Activated gamma-delta T cell treated with anti-CD3 and anti-CD28 coated beads, Interleukin-2, amount 50 U/mL, for 16 hours (primary cell): ENCODE data around the gene ZCWPW2.

ENCODE experiments used
- DNase-seq: peaks from one replicate; pipeline ENCODE4 v3.0.0-alpha.2; 2020; ENCODE audit warnings: low read depth

ZCWPW2 gene

DNA sequence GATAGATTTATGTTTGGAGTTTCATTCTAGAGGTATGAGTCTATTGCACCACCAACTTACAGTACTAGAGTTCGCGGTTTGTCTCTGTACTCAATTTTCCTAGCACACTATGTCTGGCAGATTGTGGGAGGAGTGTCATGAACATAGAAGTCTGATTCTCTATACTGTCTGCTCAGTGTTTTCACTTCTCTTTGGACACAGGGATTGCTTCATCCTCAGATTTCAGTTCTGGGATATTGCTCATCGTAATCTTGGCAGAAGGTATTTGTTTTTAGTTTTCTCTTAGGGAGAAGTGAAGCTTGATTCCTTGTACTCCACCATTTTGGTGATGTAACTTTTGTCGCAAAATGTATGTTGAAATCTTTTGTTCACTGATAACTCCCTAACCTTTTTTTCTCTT is 27.9 kb downstream of the ZCWPW2 start:
- DNase-seq = no peak

DNA sequence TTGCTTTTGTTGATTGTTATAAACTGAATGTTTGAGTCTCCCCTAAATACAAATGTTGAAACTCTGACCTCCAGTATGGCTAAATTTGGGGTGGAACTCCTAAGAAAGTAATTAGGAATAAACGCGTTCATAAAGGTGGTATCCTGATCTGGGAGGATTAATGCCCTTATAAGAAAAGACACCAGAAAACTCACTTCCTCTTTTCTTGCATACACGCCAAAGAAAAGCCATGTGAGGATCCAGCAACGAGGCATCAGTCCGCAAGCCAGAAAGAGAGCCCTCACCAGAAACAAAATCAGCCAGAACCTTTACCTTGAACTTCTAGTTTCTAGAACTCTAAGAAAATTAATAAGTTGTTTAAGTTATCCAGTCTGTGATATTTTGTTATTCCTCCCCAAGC is 37.5 kb downstream of the ZCWPW2 start:
- no peak for DNase-seq

DNA sequence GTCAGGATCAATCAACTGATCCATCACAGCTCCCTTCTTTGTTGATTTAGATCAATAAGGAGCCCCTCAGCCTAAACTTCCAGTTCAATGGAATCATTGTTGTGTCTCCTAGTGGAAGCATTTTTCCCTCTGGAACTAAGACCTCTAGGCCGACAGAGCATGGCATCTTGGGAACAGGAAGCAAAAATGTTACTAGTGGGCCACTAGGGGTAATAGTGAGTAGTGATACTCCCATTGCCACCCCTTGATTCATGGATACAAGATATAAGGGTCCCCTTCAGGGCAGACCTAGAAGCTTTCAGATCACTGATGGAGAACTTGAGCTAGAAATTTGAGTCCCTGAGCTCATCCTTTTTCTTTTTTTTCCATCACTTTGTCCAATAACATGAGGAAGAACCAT is 40.5 kb downstream of the ZCWPW2 start:
- DNase-seq = no peak

DNA sequence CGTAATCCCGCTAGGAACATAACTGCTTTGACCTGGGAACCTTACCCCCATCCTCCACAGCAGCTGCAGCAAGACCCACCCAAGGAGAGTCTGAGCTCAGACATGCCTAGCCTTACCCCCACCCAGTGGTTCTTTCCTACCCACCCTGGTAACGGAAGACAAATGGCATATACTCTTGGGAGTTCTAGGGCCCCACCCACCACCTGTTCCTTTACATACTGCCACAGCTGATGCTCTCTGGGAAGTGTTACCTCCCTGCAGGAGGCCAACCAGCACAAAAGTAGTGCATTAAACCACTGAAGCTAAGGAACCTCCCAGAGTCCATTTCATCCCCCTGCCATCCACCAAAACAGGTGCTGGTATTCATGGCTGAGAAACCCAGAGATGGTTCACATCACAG is 50.7 kb downstream of the ZCWPW2 start:
- DNase-seq = no peak

DNA sequence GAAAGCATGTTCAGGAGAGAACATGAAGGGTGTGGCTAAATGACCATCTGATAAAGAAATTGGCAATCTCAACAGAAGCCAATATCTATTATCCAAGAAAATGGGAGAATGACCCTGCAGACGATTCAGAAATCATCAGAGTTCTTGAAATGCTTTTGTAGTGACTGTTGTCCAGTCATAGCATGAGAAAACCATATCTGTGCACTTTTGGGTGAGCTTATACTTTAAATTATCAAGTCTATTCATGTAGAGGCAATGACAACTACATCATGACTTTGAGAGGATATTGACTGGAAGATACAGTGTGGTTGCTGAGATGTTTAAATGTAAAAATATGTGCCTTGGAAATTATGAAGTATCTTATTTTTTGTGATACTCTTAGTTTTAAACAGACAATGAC is 57.7 kb downstream of the ZCWPW2 start:
- DNase-seq = no peak

DNA sequence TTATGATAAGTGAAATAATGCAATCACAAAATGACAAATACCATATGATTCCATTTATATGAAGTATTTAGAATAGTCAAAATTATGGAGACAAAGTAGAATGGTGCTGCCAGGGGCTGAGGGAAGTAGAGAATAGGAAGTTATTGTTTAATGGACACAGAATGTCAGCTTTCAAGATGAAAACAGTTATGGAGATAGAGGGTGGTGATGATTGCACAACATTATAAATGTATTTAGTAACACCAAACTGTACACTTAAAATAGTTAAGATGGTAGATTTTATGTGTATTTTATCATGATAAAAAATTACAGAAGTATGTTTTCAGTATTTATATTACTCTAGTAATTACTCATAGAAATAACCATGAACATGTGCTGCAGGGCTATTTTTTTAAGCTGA is 100.9 kb downstream of the ZCWPW2 start:
- DNase-seq = no peak

DNA sequence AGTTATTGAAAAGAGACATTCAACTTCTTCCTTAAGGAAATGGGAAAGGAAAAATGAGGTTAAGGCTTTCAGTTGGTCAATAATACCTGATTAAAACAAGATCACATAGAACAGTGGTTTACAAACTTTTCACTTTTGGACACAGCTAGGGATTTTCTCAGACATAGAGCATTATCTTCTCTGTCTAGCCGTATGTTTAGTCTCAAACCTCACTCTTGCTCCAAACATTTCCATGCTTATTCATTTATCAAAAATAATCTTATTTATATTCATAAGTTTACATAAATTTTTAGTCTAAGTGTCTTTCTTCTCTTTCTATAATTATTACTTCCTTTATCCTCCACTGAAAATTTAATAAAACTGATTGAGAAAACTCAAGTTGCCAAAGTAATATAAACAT is 114.3 kb downstream of the ZCWPW2 start:
- no peak for DNase-seq

DNA sequence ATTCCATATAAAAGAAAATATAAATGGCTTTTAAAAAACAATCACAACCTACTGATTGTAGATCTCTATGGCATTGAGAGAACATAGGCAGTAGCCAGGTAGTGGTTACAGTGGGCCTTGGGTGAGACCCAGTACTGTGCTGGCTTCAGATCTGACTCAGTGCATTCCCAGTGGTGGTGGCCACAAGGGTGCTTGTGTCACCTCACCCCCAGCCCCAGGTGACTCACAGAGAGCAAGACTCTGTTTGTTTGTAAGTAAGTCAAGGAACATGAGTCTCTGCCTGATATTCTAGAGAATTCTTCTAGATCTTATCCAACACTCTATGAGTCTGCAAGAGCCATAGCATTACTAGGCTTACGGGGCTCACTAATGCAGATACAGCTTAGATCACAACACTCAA is 118.9 kb downstream of the ZCWPW2 start:
- no peak for DNase-seq

DNA sequence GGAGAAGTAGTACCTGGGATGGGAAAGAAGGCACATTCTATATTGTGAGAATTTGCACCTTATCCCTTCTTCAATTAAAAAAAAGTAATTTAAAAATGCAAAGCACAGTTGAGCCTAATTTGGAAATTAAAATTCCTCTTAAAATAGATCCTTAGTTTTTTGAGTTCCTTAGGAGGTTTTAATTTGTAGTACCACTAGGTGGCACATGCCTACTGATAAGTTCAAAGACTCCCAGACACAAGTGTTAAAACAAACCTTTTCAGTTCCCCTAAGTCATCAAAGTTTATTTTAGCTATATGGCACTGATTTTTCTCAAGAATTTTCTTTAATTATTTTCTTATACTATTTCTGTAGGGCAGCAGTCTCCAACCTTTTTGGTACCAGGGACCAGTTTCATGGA is 127.7 kb downstream of the ZCWPW2 start:
- no peak for DNase-seq

DNA sequence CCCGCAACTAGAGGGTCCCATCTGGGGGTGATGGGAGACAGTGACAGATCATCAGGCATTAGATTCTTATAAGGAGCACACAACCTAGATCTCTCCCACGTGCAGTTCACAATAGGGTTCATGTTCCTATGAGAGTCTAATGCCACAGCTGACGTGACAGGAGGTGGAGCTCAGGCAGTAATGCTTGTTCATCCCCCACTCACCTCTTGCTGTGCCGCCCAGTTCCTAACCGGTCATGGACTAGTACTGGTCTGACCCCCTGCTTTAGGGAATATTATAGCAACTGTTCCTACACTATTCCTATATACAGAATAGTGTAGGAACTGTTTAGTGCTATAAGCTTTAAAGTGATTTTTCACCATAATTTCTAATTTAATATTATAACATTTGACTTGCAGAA is 128.2 kb downstream of the ZCWPW2 start:
- no peak for DNase-seq

DNA sequence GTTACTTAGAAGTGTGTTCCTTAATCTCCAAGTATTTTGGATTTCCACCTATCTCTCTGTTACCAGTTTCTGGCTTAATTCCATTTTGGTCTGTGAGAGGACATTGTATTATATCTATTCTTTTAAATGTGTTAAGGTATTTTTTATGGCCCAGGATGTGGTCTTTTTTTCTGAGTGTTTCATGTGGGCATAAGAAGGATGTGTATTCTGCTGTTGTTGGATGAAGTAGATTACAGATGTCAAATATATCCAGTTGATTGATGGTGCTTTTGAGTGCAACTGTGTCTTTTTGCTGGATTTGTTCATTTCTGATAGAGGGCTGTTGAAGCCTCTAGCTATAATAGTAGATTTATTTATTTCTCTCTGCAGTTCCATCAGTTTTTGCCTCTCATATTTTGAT is 136.6 kb downstream of the ZCWPW2 start:
- no peak for DNase-seq

DNA sequence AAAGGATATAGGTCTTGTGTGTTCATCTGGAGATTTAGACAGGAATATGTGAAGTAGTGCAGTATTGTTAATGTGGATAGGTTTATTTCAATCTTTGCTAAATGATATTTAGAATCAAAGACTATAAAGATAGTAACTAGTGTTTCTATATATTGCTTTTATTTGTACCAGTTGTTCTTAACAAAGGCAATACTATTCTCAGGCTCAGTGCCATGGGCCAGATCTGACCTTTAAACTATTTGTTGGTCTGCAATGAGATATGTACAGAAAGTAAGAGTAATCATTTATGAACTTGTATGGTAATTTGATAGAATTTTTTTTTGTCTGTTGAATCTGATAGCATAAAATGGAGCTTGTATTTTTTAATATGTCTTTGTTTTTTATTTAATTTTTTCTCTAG is 146.8 kb downstream of the ZCWPW2 start:
- DNase-seq = no peak

DNA sequence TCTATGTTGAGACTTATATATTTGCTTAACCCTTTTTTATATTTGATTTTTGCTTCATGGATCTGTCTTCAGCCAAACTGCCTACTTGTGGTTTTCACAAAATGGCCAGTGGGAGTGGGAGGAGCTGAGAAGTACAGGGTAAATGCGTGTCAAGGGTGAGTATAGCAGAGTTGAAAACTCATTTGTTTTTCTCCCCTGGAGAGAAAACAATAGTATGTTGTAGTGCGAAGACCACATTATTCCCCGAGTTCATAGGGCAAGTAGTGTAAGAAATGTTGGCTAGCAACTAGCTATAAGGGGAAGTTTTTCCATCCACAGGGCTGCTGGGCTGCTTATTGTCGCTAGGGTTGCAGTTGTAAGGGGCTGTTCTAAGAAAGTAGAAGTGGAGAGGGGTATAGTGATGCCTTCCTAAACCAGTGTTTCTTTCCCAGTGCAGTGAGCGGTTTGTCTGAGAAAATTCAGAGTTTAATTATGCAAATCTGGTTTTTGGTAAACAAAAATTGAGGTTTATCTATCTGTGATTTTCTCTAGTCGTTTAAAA is 153.9 kb downstream of the ZCWPW2 start:
- no peak for DNase-seq

DNA sequence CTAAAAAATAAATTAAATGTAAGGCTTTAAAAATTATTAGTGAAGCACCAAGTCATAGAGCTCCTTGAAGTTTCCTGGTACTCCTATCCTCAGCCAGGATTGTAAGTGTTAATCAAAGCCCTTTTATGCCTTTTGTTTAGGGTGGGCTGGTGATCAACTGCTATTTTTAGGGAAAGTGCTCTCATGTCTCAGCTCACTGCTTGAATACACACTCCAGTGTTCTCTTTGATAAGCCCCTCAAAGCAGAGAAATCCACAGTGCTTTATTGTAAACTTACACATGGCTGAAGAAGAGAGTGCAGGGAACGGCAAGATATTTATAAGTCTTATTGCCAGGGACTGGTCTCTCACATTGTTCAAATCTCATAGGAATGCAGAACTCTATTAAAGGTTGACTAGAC is 156.5 kb downstream of the ZCWPW2 start:
- DNase-seq = no peak

DNA sequence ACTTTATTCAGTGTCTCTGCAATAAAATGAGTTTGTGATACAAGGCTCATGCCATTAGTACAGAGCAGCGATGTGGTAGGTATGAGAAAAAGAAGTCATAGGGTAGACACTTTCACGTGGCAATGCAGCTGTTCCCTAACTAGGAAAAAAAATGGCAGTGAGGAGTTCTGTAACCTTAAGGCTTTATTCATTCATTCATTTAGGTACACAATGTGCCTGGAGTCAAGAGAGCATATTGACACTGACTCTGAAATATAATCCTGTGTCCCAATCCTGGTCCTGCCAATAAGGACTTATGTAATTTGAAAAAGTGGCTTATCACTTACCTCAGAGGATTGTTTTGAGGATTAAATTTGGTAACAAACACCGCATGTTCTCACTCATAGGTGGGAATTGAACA is 173.1 kb downstream of the ZCWPW2 start:
- DNase-seq = no peak

DNA sequence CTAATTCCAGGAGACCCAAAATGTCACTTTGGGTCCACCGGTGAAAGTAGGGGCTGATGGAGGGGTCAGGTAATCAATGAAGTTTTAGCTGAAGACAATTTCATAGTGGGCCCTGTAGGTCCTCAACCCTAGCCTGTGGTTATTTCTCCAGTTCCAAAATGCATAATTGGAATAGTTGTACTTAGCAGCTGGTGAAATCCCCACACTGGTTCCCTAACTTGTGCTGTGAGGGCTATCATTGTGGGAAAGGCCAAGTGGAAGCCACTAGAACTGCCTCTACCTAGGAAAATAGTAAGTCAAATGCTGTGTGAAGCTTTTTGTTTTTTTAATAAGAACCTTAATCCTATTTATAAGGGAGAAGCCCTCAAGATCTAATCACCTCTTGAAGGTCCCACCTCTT is 193.8 kb downstream of the ZCWPW2 start:
- no peak for DNase-seq

DNA sequence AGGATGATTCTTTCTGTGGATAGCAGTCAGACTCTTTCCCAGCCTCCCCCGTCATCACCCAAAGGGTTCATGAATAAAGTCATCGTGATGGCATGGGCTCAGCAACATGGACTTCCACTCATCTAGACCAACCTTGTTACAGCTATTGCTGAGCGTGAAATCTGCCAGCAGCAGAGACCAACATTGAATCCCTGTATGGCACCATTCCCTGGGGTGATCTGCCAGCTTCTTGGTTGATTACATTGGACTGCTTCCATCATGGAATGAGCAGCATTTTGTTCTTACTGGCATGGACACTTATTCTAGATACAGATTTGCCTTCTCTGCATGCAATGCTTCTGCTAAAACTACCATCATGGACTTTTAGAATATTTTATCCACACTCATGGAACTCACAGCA is 195.7 kb downstream of the ZCWPW2 start:
- no peak for DNase-seq

DNA sequence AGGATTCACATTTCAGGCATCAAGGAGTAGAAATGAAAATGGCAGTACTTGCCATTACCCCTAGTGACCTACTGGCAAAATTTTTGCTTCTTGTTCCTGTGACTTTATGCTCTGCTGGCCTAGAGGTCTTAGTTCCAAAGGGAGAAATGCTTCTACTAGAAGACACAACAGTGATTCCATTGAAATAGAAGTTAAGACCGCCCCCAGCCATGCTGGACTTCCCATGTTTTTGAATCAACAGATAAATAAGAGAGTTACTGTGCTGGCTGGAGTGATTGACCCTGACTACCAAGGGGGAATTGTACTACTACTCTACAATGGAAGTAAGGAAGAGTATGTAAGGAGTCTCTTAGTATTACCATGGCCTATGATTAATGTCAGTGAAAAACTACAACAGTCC is 196.3 kb downstream of the ZCWPW2 start:
- no peak for DNase-seq

DNA sequence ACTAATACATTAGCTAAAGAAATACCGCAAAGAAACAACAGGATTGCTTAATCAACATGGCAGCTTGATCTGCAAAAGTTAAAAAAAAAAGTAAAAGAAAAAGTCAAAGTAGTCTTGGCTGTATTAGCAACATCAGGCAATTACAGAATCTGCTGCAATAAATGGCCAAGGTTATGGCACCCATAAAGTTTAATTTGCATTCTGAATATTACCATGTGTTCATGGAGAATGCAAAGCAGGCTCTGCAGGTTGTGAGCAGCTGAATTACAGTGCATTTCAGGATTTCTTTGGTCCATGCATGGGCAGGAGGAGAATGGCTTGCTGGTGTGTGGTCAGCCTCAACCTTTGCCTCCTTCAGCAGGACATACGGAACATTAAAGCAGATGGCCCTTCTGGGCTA is 199.2 kb downstream of the ZCWPW2 start:
- DNase-seq = no peak

DNA sequence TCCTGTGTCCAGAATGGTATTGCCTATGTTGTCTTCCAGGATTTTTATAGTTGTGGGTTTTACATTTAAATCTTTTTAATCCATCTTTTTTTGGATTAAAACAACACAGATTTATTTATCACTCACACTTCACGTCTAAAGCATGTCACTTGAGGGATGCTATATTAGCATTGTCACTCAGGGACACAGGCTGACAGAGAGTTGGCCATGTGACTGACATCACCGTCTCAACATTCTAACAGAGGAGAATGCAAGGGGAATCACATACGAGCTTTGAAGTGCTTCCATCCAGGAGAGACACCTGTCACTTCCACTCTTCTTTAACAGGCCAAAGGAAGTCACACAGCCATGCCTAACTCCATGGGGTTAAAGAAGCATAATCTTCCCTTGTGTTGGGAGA is 204.7 kb downstream of the ZCWPW2 start:
- DNase-seq = no peak

DNA sequence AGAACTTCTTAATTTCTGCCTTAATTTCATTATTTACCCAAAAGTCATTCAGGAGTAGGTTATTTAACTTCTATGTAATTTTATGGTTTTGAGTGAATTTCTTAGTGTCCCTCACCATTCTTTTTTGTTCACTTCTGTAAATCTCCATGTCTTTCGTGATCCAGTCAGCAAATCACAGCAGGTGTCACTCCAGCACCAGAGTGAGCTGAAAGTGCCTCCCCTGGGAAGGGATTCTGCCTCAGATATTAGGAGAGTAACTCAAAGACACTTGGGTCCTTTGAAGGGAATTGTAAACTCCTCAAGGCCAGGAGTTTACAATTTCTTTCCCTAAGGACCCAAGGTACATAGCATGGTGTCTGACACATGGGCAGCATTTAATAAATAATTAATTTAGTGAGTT is 207.7 kb downstream of the ZCWPW2 start:
- no peak for DNase-seq

DNA sequence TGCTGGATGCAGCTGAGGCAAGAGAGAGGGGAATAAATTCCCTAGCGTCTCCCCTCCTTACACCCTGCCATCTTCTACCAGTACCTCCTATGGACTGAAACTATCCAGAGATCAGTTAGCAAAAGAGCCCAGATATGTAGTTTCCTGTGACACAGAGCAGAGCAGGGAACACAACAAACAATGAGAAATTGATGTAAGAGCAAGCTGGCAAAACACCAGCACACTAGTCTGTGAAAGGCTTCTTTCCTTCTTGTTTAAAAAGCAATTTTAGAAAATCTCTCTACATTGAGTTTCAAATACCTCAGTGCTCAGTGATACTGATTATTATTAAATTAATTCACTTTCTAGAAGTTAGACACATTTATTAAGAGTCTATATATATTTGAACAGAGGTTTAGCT is 215.7 kb downstream of the ZCWPW2 start:
- no peak for DNase-seq

DNA sequence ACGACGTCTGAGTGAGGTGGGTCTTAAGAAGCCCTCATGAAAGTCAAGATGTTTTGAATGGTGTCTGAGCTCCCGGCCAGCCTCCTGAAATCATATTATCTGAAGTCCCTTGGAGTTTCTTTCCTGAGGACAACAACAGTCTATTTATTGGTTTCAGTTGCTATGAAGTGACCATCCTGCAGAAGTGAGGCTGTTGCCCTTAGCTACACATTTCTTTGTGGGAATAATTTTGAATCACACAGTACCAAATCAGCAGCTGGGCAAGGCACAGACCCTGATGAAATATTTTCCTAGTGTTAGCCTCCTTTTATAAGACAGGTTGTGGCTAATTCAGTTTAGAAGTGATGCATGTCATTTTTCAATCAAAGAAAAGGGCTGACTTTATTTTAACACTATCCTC is 220.8 kb downstream of the ZCWPW2 start:
- no peak for DNase-seq

DNA sequence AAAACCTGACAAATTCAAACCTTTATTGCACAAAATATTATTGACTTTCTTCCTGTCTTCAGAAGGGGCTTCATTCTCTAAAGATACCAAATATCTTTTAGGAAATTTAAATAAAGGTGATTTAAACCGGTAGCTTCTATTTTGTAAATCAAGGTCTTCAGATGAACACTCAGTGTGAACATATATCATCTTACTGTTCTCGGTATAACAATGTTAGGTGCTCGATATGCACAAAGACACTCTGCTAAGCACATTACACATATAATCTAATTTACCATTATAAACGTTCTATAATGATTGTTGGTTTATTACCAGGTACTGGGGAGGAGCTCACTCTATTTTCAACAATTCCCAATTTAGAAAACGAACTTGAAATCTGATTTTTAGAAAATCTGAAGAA is 225.5 kb downstream of the ZCWPW2 start:
- DNase-seq = no peak

DNA sequence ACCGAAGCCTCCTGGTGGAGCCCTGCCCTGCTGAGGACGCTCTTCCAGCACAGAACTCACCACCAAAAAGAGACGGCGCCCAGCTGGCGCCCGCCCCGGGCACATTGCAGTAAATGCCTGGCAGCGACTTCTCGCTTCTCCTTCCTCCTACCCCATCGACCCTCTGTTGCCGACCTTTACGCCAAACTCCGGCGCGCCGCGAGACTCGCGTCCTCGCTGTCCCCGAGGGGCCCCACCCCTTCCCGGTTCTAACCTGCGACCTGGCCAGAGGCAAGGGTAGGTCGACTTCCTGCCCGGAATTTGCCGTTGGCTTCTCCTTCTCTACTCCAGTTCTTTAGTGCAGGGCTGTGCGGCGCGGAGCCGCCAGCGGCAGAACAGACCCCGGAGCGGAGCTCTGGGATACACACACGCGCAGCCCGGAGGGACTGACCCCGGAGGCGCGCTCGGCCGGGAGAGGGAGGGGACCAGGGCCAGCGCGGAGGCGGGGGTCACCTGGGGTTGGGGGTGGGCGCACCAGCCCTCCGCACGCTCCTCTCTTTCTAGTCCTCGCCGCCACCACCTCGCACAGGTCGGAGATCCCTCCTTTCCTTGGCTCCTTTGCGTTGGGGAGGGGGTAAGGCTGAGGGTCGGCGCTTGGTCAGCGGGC is 226.7 kb downstream of the ZCWPW2 start:
- DNase-seq = no peak
